GM12872 (cell line): ENCODE results near the gene PRPF18.

Experiments
- TF ChIP-seq, protein P1 (sequence below): IDR thresholded peaks from 3 replicates; pipeline ENCODE4 v1.5.1; 2011; ENCODE audit warnings: low read depth, mild to moderate bottlenecking, low read length, moderate library complexity; ENCODE audit not compliant: insufficient read depth

The PRPF18 gene

DNA sequence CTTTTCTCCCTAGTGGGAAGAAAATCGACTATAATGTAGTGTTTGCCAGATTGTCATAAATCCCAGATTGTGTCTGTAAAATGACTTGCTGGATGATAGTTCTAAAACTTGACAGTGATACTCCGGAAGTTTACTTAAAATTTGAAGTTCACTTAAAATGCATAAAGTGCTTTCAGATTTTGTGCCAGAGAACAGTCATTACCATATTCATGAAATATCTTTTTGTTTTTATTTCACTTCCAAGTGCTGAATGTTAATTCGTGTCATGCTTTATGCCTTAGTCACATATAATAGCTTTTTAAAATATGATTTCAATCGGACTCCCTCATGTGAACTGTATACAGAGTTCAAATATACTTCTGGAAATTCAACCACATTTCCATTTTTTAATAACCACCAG, 30.4 kb downstream of the PRPF18 start:
- TF ChIP-seq, protein P1, sequence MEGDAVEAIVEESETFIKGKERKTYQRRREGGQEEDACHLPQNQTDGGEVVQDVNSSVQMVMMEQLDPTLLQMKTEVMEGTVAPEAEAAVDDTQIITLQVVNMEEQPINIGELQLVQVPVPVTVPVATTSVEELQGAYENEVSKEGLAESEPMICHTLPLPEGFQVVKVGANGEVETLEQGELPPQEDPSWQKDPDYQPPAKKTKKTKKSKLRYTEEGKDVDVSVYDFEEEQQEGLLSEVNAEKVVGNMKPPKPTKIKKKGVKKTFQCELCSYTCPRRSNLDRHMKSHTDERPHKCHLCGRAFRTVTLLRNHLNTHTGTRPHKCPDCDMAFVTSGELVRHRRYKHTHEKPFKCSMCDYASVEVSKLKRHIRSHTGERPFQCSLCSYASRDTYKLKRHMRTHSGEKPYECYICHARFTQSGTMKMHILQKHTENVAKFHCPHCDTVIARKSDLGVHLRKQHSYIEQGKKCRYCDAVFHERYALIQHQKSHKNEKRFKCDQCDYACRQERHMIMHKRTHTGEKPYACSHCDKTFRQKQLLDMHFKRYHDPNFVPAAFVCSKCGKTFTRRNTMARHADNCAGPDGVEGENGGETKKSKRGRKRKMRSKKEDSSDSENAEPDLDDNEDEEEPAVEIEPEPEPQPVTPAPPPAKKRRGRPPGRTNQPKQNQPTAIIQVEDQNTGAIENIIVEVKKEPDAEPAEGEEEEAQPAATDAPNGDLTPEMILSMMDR, result no peak

DNA sequence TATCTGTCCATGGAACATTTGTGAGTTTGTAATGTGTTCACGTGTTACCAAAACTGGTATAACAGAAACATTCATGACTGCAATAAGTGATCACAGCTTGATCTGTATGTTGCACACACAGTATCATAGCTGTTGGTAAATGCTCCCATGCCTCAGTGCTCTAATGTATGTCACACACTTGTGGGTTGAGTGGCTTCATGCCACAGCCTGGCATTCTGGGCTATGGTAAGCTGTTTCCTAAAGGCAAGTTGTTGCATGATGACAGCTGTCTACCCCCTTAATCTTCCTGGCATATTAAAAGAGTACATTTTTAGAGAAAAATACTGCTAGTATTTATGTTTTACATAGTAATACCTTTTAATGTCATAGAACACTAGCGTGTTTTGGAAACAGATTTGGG, 35.2 kb downstream of the PRPF18 start:
- TF ChIP-seq, protein P1, result no peak

- TF ChIP-seq, protein P1, result no peak
These were observed 37.9 kb downstream of the PRPF18 start for GRCh38 chr10:13624630-13625029.

- TF ChIP-seq, protein P1, result no peak
These were observed 40.9 kb downstream of the PRPF18 start for GRCh38 chr10:13627459-13628310.

GRCh38 chr10:13628661-13629060, 41.9 kb downstream of the PRPF18 start:
- TF ChIP-seq, protein P1, result no peak

DNA sequence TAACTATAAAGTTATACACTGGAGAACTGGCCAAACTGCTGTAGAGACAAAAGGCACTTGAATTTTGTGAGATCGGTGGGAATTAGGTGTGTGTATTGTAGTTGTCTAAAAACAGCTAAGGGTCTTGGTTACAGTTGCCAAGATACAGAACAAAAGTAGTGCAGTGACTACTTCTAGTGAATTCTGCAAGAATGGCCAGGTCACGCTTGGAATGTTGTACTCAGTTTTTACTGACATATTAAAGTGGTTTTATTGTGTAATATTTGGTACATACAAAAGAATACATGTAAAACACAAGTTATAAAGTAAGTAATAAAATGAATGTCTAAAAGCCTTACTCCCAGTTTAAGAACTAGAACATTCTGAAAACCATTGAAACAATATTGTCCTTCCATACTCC, 42.4 kb downstream of the PRPF18 start:
- TF ChIP-seq, protein P1, result no peak

DNA sequence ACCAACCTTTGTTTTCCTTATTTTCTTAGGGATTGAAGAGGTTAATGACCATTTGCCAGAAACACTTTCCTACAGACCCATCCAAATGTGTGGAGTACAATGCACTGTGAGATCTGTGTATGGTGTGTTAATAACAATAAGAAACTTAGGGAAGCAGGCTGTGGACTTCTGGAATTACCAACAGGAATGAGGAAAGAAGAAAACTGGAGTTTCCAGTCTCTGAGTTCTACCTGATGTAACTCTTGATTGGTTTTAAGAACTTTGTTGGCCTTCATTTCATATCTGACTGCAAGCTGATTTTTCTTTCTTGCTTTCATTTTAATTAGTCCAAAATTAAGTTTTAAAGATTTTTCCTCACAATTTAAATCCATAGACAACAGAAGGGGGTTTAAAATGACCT, 43.5 kb downstream of the PRPF18 start:
- TF ChIP-seq, protein P1, result no peak

GRCh38 chr10:13631594-13631993, 44.8 kb downstream of the PRPF18 start:
- TF ChIP-seq, protein P1, result no peak
